Subcutaneous adipose tissue (tissue), 4 donors: ENCODE measurements around the gene CNOT8. TPM values are rescaled to one million over a fixed set of nuclear protein-coding genes. Genes with fewer than 3 reads are reported as not detected.

Experiments
- CTCF ChIP-seq: fragments of 450-650 bp; IDR thresholded peaks from one replicate; pipeline ENCODE4 v1.5.1; 2016; ENCODE audit warnings: low read depth, mild to moderate bottlenecking, control low read depth, antibody characterized with exemption, moderate library complexity
- total RNA-seq, 4 donors: library from RNA; depleted of rRNA; stranded (reverse); fragments of >200 nt; gene quantifications; one replicate each; pipeline ENCODE4 v1.1.0, GENCODE V29; 2016

The CNOT8 gene
- total RNA-seq, 4 donors from 2014 or later = 101 to 139 (median 125) TPM

- TF ChIP-seq CTCF = no peak
Observed at GRCh38 chr5:154829181-154829588, 29.2 kb upstream of the CNOT8 start.

- TF ChIP-seq CTCF = no peak
Observed at GRCh38 chr5:154829589-154830218, 28.7 kb upstream of the CNOT8 start.

- no peak for TF ChIP-seq CTCF
Observed at GRCh38 chr5:154830219-154830595, 28.2 kb upstream of the CNOT8 start.

- TF ChIP-seq CTCF = no peak
Observed at GRCh38 chr5:154830596-154830995, 27.8 kb upstream of the CNOT8 start.

GRCh38 chr5:154831451-154831850 lies 27.0 kb upstream of the CNOT8 start:
- TF ChIP-seq CTCF = no peak

- TF ChIP-seq CTCF = no peak
Observed at GRCh38 chr5:154834053-154834452, 24.4 kb upstream of the CNOT8 start.

GRCh38 chr5:154836225-154836624 lies 22.2 kb upstream of the CNOT8 start:
- TF ChIP-seq CTCF = no peak
